ENCODE data around the gene LUC7L3.

LUC7L3 gene

DNA sequence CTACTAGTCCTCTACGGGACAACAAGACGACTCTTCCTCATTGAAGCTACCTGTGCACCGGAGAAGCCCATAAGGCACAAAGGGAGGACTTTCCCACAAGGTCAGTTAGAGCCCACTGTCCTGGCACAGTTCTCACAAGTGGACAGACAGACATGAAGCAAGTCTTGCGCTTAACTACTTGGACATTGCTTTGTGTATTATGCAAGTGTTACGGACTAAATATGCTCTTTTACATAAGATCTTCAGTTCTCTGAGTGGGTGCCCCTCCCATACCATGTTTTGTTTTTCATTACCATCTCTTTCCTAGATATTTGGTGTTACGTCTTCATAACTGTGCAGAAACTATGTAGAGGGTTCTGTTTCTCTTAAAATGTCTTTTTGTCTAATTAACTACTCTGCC lies 29.8 kb downstream of the LUC7L3 start:
- H3K27ac ChIP-seq (ENCODE audit: extremely low read depth, low read depth, low read length) = no peak overlapping the region
- POLR2A ChIA-PET = interaction anchor here (0.9 kb wide), 1 partner anchor 30 kb away, joined by 3 read pairs; no protein-coding TSS in a partner anchor
- H3K9me3 ChIP-seq (ENCODE audit: control insufficient read depth, insufficient read depth, low read depth, low read length) = no peaks in the 10 kb centered on the region
- CTCF ChIA-PET = interaction anchor here (0.6 kb wide), 1 partner anchor 267 kb away, joined by 3 read pairs; no protein-coding TSS in a partner anchor
- H3K4me3 ChIP-seq (ENCODE audit: low read depth, low read length) = no peak overlapping the region
- 0 out of 2 replicates have a peak, but pooled peaks cover 2% of the 10 kb centered on the region for H3K4me1 ChIP-seq (ENCODE audit: control insufficient read depth, insufficient read depth, low read length)
- TF ChIP-seq ZNF792 (tag by site-specific recombination; IDR thresholded peaks at IDR 0.05) = no peak
- TF ChIP-seq ZNF600 (tag by site-specific recombination; IDR thresholded peaks at IDR 0.05) = peak; percentile 95
- H3K36me3 ChIP-seq (ENCODE audit: control insufficient read depth in 2 of 2, insufficient read depth in 1 of 2, low read length in 2 of 2) = peaks cover 97 to 99% of the 10 kb centered on the region in 2 experiments

- Histone ChIP-seq H3K27ac (ENCODE audit: extremely low read depth, low read depth, low read length) (no peak overlapping the region), H3K9me3 (ENCODE audit: control insufficient read depth, insufficient read depth, low read depth, low read length) (no peaks in the 10 kb centered on the region), H3K36me3 (ENCODE audit: control insufficient read depth in 2 of 2, insufficient read depth in 1 of 2, low read length in 2 of 2) (peaks cover 56 to 64% of the 10 kb centered on the region in 2 experiments), H3K4me1 (ENCODE audit: control insufficient read depth, insufficient read depth, low read length) (no peaks in the 10 kb centered on the region), H3K4me3 (ENCODE audit: low read depth, low read length) (no peak overlapping the region)
- ChIA-PET POLR2A (no interaction called here), CTCF (interaction anchor here (0.5 to 1.7 kb wide), 2 partner anchors 29 to 60 kb away, joined by 4 to 7 read pairs; no protein-coding TSS in a partner anchor)
- TF ChIP-seq ZNF19 (tag by site-specific recombination; IDR thresholded peaks at IDR 0.05; ENCODE audit: low read depth) (no peak), ZNF513 (tag by site-specific recombination; IDR thresholded peaks at IDR 0.05) (no peak), ZBTB7A (tag by site-specific recombination; IDR thresholded peaks at IDR 0.05; ENCODE audit: low read depth) (no peak), ZNF747 (tag by site-specific recombination; IDR thresholded peaks at IDR 0.05) (no peak), KLF1 (tag by site-specific recombination; IDR thresholded peaks at IDR 0.05) (no peak), ZFHX2 (tag by site-specific recombination; conservative IDR thresholded peaks at IDR 0.05) (no peak)
- TF ChIP-seq, protein P1, sequence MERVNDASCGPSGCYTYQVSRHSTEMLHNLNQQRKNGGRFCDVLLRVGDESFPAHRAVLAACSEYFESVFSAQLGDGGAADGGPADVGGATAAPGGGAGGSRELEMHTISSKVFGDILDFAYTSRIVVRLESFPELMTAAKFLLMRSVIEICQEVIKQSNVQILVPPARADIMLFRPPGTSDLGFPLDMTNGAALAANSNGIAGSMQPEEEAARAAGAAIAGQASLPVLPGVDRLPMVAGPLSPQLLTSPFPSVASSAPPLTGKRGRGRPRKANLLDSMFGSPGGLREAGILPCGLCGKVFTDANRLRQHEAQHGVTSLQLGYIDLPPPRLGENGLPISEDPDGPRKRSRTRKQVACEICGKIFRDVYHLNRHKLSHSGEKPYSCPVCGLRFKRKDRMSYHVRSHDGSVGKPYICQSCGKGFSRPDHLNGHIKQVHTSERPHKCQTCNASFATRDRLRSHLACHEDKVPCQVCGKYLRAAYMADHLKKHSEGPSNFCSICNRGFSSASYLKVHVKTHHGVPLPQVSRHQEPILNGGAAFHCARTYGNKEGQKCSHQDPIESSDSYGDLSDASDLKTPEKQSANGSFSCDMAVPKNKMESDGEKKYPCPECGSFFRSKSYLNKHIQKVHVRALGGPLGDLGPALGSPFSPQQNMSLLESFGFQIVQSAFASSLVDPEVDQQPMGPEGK (tag by site-specific recombination; IDR thresholded peaks at IDR 0.05) = no peak
- TF ChIP-seq, protein P2, sequence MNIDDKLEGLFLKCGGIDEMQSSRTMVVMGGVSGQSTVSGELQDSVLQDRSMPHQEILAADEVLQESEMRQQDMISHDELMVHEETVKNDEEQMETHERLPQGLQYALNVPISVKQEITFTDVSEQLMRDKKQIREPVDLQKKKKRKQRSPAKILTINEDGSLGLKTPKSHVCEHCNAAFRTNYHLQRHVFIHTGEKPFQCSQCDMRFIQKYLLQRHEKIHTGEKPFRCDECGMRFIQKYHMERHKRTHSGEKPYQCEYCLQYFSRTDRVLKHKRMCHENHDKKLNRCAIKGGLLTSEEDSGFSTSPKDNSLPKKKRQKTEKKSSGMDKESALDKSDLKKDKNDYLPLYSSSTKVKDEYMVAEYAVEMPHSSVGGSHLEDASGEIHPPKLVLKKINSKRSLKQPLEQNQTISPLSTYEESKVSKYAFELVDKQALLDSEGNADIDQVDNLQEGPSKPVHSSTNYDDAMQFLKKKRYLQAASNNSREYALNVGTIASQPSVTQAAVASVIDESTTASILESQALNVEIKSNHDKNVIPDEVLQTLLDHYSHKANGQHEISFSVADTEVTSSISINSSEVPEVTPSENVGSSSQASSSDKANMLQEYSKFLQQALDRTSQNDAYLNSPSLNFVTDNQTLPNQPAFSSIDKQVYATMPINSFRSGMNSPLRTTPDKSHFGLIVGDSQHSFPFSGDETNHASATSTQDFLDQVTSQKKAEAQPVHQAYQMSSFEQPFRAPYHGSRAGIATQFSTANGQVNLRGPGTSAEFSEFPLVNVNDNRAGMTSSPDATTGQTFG (tag by site-specific recombination; IDR thresholded peaks at IDR 0.05; ENCODE audit: borderline replicate concordance) = no peak
Measured at GRCh38 chr17:50754521-50754920, 35.1 kb downstream of the LUC7L3 start.

DNA sequence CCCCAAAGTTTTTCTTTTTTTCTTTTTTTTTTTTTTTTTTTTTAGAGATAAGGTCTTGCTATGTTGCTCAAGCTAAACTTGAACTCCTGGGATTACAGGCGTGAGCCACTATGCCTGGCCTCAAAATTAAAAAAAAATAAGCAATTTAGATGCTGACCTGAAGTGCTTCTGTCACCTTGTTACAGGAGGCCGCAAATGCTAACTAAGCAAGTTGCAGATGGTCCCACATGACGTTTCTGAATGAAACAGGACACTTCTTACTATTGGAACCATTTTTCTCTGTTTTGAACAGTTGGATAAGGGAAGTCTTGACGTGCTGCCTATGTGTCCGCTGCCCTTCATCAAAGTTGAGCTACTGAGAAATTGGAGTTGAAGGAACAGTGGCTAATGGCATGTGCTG lies 39.1 kb downstream of the LUC7L3 start:
- POLR2A ChIA-PET = interaction anchor here (0.6 kb wide), 2 partner anchors 52 to 209 kb away, joined by 3 to 4 read pairs; no protein-coding TSS in a partner anchor
- Histone ChIP-seq H3K36me3 (ENCODE audit: control insufficient read depth in 2 of 2, insufficient read depth in 1 of 2, low read length in 2 of 2) (peaks cover 18 to 24% of the 10 kb centered on the region in 2 experiments; a peak in 2 of 3 replicates), H3K27ac (ENCODE audit: extremely low read depth, low read depth, low read length) (no peak overlapping the region), H3K4me3 (ENCODE audit: low read depth, low read length) (no peak overlapping the region), H3K9me3 (ENCODE audit: control insufficient read depth, insufficient read depth, low read depth, low read length) (no peaks in the 10 kb centered on the region), H3K4me1 (ENCODE audit: control insufficient read depth, insufficient read depth, low read length) (peaks cover 2% of the 10 kb centered on the region; the same call in 1 of the 2 replicates)
- CTCF ChIA-PET = interaction anchor here (0.7 to 3.4 kb wide), 3 partner anchors 22 to 208 kb away, joined by 3 to 11 read pairs (median 3); no protein-coding TSS in a partner anchor
- TF ChIP-seq ZFP3 (tag by site-specific recombination; IDR thresholded peaks at IDR 0.05; ENCODE audit: low read depth) (no peak), ZNF513 (tag by site-specific recombination; IDR thresholded peaks at IDR 0.05) (no peak), ZNF555 (tag by site-specific recombination; conservative IDR thresholded peaks at IDR 0.05) (no peak), ZNF24 (tag by site-specific recombination; IDR thresholded peaks at IDR 0.05) (no peak), ZNF488 (tag by site-specific recombination; IDR thresholded peaks at IDR 0.05) (no peak), HOXC10 (CRISPR knock-in tag; IDR thresholded peaks at IDR 0.05) (no peak), ZNF184 (tag by site-specific recombination; IDR thresholded peaks at IDR 0.05) (no peak), ZNF114 (tag by site-specific recombination; IDR thresholded peaks at IDR 0.05) (no peak), FEZF1 (tag by site-specific recombination; IDR thresholded peaks at IDR 0.05) (no peak), OSR2 (tag by site-specific recombination; IDR thresholded peaks at IDR 0.05) (no peak), ZFP41 (tag by site-specific recombination; IDR thresholded peaks at IDR 0.05; ENCODE audit: borderline replicate concordance) (no peak), ZNF433 (tag by site-specific recombination; IDR thresholded peaks at IDR 0.05; ENCODE audit: low read depth) (no peak), KLF10 (tag by site-specific recombination; IDR thresholded peaks at IDR 0.05) (no peak), GLI4 (tag by site-specific recombination; IDR thresholded peaks at IDR 0.05) (no peak), ZSCAN30 (tag by site-specific recombination; IDR thresholded peaks at IDR 0.05) (no peak)
